ENCODE measurements around the gene CFAP300.

DNA sequence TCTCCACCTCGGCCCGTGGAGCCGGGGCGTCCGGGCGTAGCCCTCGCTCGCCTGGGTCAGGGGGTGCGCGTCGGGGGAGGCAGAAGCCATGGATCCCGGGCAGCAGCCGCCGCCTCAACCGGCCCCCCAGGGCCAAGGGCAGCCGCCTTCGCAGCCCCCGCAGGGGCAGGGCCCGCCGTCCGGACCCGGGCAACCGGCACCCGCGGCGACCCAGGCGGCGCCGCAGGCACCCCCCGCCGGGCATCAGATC, 63.4 kb downstream of the CFAP300 start:
- TF ChIP-seq POLR2A (IDR thresholded peaks at IDR 0.05) (no peak), CTCF (IDR thresholded peaks at IDR 0.05 in 8 of 11, conservative IDR thresholded peaks at IDR 0.05 in 3 of 11) (no peak)

Data from spleen (tissue), 7 donors.